GM19351 (cell line): ENCODE data around the gene PSKH1.
"Not testable (repeated sequence)": the region's sequence is repeated elsewhere in the genome, so short reads cannot be mapped to it uniquely, and the experiment has no call there.

Experiments used
- ATAC-seq: cut with Tn5 transposase; IDR thresholded peaks from one replicate; pipeline ENCODE4 v1.9.1; 2021; ENCODE audit warnings: mild to moderate bottlenecking, moderate library complexity; ENCODE audit not compliant: unreplicated experiment

PSKH1 gene

GRCh38 chr16:67885545-67885944, 7.5 kb upstream of the PSKH1 start:
- no peak for ATAC-seq

- no peak for ATAC-seq
Measured at GRCh38 chr16:67885976-67886375, 7.1 kb upstream of the PSKH1 start.

GRCh38 chr16:67886387-67886786, 6.7 kb upstream of the PSKH1 start:
- no peak for ATAC-seq

DNA sequence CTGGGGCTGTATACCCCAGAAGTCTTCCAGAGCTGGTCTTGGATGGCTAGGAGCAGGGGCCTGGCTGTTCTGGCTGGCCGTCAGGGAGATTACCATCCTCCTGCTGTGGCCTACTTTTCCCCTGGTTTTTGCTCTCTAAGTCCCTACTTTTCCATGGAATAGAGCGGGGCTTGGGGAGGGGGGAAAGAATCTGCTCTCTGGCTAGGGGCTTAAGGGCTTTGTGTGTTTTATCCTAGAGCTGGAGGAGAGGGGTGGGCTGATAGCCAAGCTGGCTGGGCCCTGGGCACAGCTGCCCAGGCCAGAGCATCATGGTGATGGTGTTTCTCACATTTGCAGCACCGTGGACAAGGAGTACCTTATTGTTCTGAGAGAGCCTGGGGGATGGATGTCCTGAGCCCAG, 4.7 kb upstream of the PSKH1 start:
- ATAC-seq = no peak

GRCh38 chr16:67892375-67892774, 679 bp upstream of the PSKH1 start:
- no peak for ATAC-seq

DNA sequence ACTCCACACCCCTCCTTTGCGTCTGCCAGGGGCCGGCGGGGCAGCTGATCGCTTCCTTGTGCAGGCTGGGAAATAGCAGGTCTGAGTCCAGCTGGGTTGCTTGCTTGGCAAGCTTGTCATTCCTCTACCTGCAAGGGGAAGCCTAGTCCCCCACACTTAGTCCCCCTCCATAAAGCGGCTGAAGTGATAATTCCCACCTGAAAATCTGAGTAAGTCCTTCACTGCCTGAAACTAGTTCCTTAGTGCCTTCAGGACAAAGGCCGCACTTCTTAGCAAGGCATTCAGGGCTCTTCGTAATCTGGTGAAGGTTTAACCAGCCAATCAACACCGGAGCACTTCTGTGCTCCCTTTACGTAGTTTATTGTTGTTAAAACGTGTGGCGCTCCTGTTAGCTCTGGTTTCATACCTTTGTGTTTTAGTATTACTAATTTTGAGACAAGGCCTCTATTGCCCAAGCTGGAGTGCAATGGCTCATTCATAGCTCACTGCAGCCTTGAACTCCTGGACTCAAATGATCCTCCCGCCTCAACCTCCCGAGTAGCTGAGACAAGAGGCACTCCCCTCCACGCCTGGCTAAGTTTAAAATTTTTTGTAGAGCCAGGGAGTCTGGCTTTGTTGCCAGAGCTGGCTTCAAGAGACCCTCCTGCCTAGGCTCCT, 817 bp downstream of the PSKH1 start:
- no peak for ATAC-seq

- no peak for ATAC-seq
Measured at GRCh38 chr16:67897231-67897630, 4.2 kb downstream of the PSKH1 start.

- ATAC-seq = no peak
Measured at GRCh38 chr16:67901734-67902133, 8.7 kb downstream of the PSKH1 start.

- no peak for ATAC-seq
Measured at GRCh38 chr16:67902831-67903230, 9.8 kb downstream of the PSKH1 start.

DNA sequence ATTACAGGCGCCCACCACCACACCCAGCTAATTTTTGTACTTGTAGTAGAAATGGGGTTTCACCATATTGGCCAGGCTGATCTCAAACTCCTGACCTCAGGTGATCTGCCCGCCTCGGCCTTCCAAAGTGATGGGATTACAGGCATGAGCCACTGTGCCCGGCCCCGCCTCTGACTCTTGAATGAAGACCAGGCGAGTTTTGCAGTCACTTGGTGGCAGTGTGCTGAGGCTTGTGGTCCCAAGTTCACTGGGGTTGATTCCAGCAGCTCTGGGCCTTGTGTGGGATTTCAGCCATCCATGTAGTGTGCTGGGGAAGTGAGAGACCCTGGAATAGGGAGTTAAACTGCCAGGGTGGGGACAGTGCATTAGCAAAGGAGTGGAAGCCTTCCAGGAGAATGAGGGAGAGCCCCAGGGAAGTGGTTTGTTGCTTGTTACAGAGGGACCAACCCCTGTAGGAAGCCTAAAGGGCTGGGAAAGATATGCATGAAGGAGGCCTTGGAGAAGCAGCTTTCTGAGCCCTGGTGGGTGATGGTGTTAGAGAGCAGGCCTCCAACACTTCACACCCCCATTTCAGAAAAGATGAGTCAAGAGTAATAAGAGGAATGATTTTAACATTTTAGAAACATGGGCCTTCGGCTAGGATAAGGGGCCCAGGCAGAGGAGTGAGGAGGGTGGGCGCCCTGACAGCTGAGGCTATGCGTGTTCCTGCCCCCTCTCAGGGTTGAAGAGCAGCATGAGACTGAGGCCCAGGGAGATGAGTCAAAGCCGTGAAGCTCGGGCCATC, 14.5 kb downstream of the PSKH1 start:
- ATAC-seq = no peak

- no peak for ATAC-seq
Measured at GRCh38 chr16:67909056-67909742, 16.1 kb downstream of the PSKH1 start.

DNA sequence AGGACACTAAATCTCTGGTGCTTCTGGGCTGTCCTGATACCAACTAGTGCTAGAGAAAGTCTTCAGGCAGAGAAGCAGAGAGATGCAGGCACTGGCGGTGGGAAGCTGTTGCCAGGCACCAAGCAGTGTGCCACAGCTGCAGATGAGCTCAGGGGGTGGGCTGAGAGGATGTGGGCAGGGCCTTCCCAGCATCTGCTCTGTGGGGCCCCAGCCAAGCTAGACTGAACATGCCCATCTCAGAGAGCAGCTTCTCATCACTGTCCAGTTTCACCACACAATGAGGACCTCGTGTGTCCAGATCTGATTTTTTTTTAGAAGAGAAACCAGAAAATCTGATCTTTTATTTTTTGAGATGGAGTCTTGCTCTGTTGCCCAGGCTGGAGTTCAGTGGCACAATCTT, 17.1 kb downstream of the PSKH1 start:
- no peak for ATAC-seq

GRCh38 chr16:67914758-67915495, 21.9 kb downstream of the PSKH1 start:
- no peak for ATAC-seq

- not testable (repeated sequence) for ATAC-seq
Measured at GRCh38 chr16:67915496-67915769, 22.4 kb downstream of the PSKH1 start.

DNA sequence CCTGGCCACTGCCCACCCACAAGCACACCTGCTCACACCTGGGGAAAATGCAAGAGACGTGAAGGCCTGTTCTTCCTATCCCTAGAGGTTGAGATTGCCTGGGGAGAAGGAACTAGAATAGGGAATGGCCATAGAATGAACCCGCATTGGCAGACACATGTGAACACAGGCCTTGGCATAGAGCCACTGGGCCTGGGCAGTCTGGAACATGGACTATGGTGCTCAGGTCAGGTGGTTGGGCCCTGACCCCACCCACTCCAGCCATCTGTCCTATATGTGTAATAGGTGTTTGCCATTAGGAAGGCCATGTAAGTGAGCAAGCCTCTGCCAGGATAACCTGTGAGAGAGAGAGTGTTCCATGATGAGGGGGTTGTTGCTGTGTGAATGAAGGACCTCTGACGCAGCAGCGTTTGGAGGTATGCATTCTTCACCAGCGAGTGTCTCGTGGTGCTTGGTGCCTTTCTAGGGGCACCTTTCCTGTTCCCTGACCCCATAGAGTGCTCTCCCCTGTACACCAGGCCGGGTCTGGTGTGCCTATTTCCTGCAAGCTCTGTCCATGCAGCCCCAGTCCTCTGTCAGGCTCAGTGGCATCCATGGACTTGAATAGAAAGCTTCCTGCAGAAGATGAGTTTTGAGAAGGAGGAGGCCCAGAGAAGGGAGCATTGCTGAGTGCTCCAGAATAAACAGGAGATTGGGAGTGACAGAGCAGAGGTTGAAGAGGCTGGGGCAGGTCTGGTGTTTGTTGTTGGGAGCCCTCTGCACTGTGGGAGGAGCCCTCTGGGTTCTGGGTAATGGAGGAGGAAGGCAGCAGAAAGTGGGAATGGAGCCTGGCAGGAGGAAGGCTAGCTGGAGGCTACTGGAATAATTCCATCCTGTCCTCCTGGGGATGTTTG, 23.0 kb downstream of the PSKH1 start:
- ATAC-seq = no peak

DNA sequence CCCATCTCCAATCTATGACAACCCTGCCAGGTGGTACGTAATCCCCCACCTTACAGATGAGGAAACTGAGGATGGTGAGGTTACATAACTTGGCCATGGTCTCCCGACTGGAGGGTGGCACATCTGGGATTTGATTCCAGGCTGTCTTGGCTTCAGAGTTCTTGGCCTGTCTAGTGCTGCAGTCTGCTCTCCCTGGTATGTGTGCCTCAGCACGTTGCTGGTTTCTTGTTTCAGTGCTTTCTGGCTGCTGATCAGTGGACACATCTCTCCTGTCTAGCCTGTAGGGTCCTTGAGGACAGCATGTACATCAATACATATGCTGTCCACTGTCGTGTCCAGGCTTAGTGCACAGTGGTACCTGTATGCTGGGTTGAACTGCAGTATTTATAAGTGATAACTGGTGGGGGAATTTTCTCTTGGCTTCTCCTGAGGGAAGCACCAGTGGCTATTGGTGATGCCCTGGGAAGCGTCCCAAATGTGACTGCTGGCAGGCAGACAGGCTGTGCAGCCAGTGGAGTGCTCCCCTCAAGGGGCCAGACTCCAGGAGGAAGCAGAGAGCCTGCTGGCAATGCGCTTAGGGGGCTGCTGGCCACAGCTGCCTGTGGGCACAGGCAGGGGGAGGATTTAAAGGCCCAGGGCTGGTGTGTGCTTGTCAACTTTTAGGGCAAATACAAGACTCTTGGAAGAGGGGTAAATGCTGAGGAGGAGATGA, 24.2 kb downstream of the PSKH1 start:
- no peak for ATAC-seq

- ATAC-seq = no peak
Measured at GRCh38 chr16:67917852-67918236, 24.8 kb downstream of the PSKH1 start.

- ATAC-seq = no peak
Measured at GRCh38 chr16:67919622-67920221, 26.7 kb downstream of the PSKH1 start.

DNA sequence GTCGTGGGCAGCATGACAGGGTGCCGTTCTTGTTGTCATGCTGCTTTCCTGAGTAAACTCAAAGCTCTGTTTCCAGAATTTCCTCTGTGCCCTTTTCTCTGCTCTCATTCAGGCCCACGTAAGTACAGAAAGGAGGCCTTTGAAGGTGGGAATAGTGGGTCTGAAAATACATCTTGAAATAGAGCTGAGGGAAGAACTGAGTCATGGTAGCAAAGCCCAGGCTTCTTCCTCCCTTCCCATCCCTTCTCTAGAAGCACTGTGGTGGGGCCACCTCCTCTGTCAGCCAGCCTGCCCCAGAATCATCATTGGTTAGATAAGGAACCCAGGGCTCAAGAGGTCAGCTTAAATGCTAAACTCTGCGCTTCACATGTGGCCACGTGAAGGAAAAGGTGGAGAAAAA, 29.2 kb downstream of the PSKH1 start:
- ATAC-seq = no peak

GRCh38 chr16:67922740-67923139, 29.7 kb downstream of the PSKH1 start:
- no peak for ATAC-seq
